SK-N-SH (cell line): Measurements from ENCODE around the gene HAVCR1. TPM values are rescaled to one million over a fixed set of nuclear protein-coding genes. Genes with fewer than 3 reads are reported as not detected.
"Not testable (repeated sequence)": the region's sequence is repeated elsewhere in the genome, so short reads cannot be mapped to it uniquely, and the experiment has no call there.

Experiments used
- CTCF ChIA-PET: fragments of 300-600, 350-600 bp; formaldehyde crosslinking; extraction: SDS; loops from one replicate; lab custom pipeline; 2021; lab: Yijun Ruan, JAX
- POLR2A ChIA-PET: fragments of 350-600 bp; sonication (Branson Sonifier 250); formaldehyde crosslinking; extraction: SDS; loops from one replicate; lab custom pipeline; 2020; ENCODE audit warnings: antibody characterized with exemption, inconsistent platforms; lab: Yijun Ruan, JAX
- DNase-seq: peaks from one replicate; pipeline ENCODE4 v3.0.0; 2012
- H2AFZ ChIP-seq: fragments of 200-600 bp; sonication (generic); 2 replicates; pipeline ENCODE4 v1.8.1; 2016; ENCODE audit warnings: antibody characterized with exemption, mild to moderate bottlenecking, low read depth
- H3F3A ChIP-seq: fragments of 200-600 bp; sonication (generic); replicated peaks from 2 replicates; pipeline ENCODE3; 2016; ENCODE audit warnings: antibody characterized with exemption, mild to moderate bottlenecking; ENCODE audit not compliant: insufficient read depth
- H3K27ac ChIP-seq, 2 experiments: fragments of 200-500 bp in 1 of 2; fragments of 200-600 bp in 1 of 2; sonication (Bioruptor generic) in 1 of 2; sonication (generic), shearing (Covaris generic) in 1 of 2; 2 replicates each; pipeline versions ENCODE4 v1.5.1 to v1.6.1; 2014 to 2016; ENCODE audit warnings: low read depth in 2 of 2, inconsistent platforms in 1 of 2, low read length in 1 of 2, mild to moderate bottlenecking in 1 of 2, mixed read lengths in 1 of 2
- H3K27me3 ChIP-seq: fragments of 200-600 bp; sonication (generic), shearing (Covaris generic); 2 replicates; pipeline ENCODE4 v1.6.1; 2016; ENCODE audit warnings: mixed run types; ENCODE audit not compliant: insufficient read depth
- H3K36me3 ChIP-seq, 2 experiments: fragments of 200-500 bp in 1 of 2; fragments of 200-600 bp in 1 of 2; sonication (Bioruptor generic) in 1 of 2; sonication (generic) in 1 of 2; replicated peaks in 1 of 2; 2 replicates each; pipeline versions ENCODE3 to v1.5.1; 2014 to 2016; ENCODE audit warnings: low read length in 1 of 2, mild to moderate bottlenecking in 1 of 2; ENCODE audit not compliant: insufficient read depth in 2 of 2, control insufficient read depth in 1 of 2
- H3K4me1 ChIP-seq, 2 experiments: fragments of 200-500 bp in 1 of 2; fragments of 200-600 bp in 1 of 2; sonication (Bioruptor generic) in 1 of 2; sonication (generic), shearing (Covaris generic) in 1 of 2; 2 replicates each; pipeline versions ENCODE4 v1.5.1 to v1.6.1; 2014 to 2016; ENCODE audit warnings: low read depth in 1 of 2, low read length in 1 of 2, mixed run types in 1 of 2; ENCODE audit not compliant: insufficient read depth in 2 of 2, control insufficient read depth in 1 of 2
- H3K4me2 ChIP-seq: fragments of 200-600 bp; sonication (generic), shearing (Covaris generic); 2 replicates; pipeline ENCODE4 v1.6.1; 2017; ENCODE audit warnings: mixed run types
- H3K4me3 ChIP-seq, 2 experiments: fragments of 200-500 bp in 1 of 2; fragments of 200-600 bp in 1 of 2; sonication (Bioruptor generic) in 1 of 2; sonication (generic), shearing (Covaris generic) in 1 of 2; 2 replicates each; pipeline versions ENCODE4 v1.5.1 to v1.8.1; 2014 to 2016; ENCODE audit warnings: low read depth in 2 of 2, inconsistent platforms in 1 of 2, low read length in 1 of 2, mild to moderate bottlenecking in 1 of 2, mixed read lengths in 1 of 2, moderate library complexity in 1 of 2
- H3K79me2 ChIP-seq: fragments of 200-600 bp; sonication (generic); 2 replicates; pipeline ENCODE4 v1.8.1; 2017; ENCODE audit warnings: mild to moderate bottlenecking; ENCODE audit not compliant: insufficient read depth
- H3K9ac ChIP-seq: fragments of 200-600 bp; sonication (generic); 2 replicates; pipeline ENCODE4 v1.6.1; 2017; ENCODE audit warnings: mixed run types
- H3K9me2 ChIP-seq: fragments of 200-600 bp; sonication (generic); 2 replicates; pipeline ENCODE4 v1.6.1; 2017; ENCODE audit warnings: mixed run types
- H3K9me3 ChIP-seq: fragments of 200-600 bp; sonication (generic); 2 replicates; pipeline ENCODE4 v1.6.1; 2017; ENCODE audit warnings: mixed run types, mild to moderate bottlenecking, moderate library complexity
- H4K20me1 ChIP-seq: fragments of 200-600 bp; sonication (generic); 2 replicates; pipeline ENCODE4 v1.6.1; 2017; ENCODE audit warnings: mild to moderate bottlenecking, mixed run types; ENCODE audit not compliant: insufficient read depth
- JUND ChIP-seq: IDR thresholded peaks from 2 replicates; pipeline ENCODE4 v1.4.0; 2012
- NFIC ChIP-seq: IDR thresholded peaks from 2 replicates; pipeline ENCODE4 v1.4.0; 2012; ENCODE audit warnings: borderline replicate concordance
- POLR2AphosphoS5 ChIP-seq: IDR thresholded peaks from 2 replicates; pipeline ENCODE4 v1.6.1; 2012; ENCODE audit warnings: low read depth, low read length
- RAD21 ChIP-seq: IDR thresholded peaks from 2 replicates; pipeline ENCODE4 v1.6.1; 2012; ENCODE audit warnings: mild to moderate bottlenecking, low read length
- RFX5 ChIP-seq: IDR thresholded peaks from 2 replicates; pipeline ENCODE4 v1.6.1; 2012; ENCODE audit warnings: mild to moderate bottlenecking, improper control_type of control experiment, low read length
- TCF12 ChIP-seq: IDR thresholded peaks from 2 replicates; pipeline ENCODE4 v1.4.0; 2012
- TEAD4 ChIP-seq: IDR thresholded peaks from 2 replicates; pipeline ENCODE4 v1.4.0; 2012; ENCODE audit warnings: mild to moderate bottlenecking, borderline replicate concordance; ENCODE audit not compliant: insufficient read depth
- USF2 ChIP-seq: fragments of 150-350 bp; IDR thresholded peaks from 2 replicates; pipeline ENCODE4 v1.6.1; 2017; ENCODE audit warnings: antibody characterized with exemption, low read length, low read depth, borderline replicate concordance
- WGBS: methylation state at CpG from one replicate; pipeline ENCODE4 v1.1.6; 2017; ENCODE audit warnings: low lambda C conversion rate; 5-methylcytosine and 5-hydroxymethylcytosine counted together
- polyA plus RNA-seq, 3 experiments: library from polyadenylated mRNA; depleted of rRNA; stranded (reverse); fragments of >200 nt; gene quantifications; 2 replicates each; pipeline ENCODE4 v1.2.3, GENCODE V29; 2012
- TF ChIP-seq, protein P1 (sequence below): IDR thresholded peaks from 2 replicates; pipeline ENCODE4 v1.4.0; 2012; ENCODE audit warnings: low read depth, borderline replicate concordance
- TF ChIP-seq, protein P2 (sequence below): IDR thresholded peaks from 2 replicates; pipeline ENCODE4 v1.6.1; 2012; ENCODE audit warnings: mild to moderate bottlenecking, low read depth, low read length, moderate library complexity

The HAVCR1 gene
- polyA plus RNA-seq, 1 of the 3 experiments (the other 2 are of a cell fraction): not detected

GRCh38 chr5:157059891-157060290 is 975 bp upstream of the HAVCR1 start:
- Histone ChIP-seq H3K79me2 (no peaks in the 10 kb centered on the region), H3K4me2 (no peak overlapping the region), H2AFZ (no peak overlapping the region), H3K9ac (no peak overlapping the region), H3K9me2 (no peaks in the 10 kb centered on the region), H3K4me3 (no peak overlapping the region), H3K9me3 (no peaks in the 10 kb centered on the region), H3K27me3 (no peaks in the 10 kb centered on the region), H4K20me1 (no peaks in the 10 kb centered on the region), H3K36me3 (no peaks in the 10 kb centered on the region), H3K4me1 (no peaks in the 10 kb centered on the region), H3K27ac (no peak overlapping the region), H3F3A (no peaks in the 10 kb centered on the region)
- no peak for DNase-seq
- WGBS: 28% methylated on average over 3 of the region's 3 CpGs
- ChIA-PET CTCF (no interaction called here), POLR2A (no interaction called here)
- TF ChIP-seq POLR2AphosphoS5 (no peak), RAD21 (no peak)

GRCh38 chr5:157057459-157058370 is 1.2 kb downstream of the HAVCR1 start:
- Histone ChIP-seq H3K4me3 (no peak overlapping the region), H3K9me3 (no peaks in the 10 kb centered on the region), H3K27ac (no peak overlapping the region), H3K79me2 (no peaks in the 10 kb centered on the region), H2AFZ (no peak overlapping the region), H3K9ac (no peak overlapping the region), H3K27me3 (no peaks in the 10 kb centered on the region), H3F3A (no peaks in the 10 kb centered on the region), H3K9me2 (no peaks in the 10 kb centered on the region), H4K20me1 (no peaks in the 10 kb centered on the region), H3K4me1 (no peaks in the 10 kb centered on the region), H3K4me2 (no peak overlapping the region), H3K36me3 (no peaks in the 10 kb centered on the region)
- TF ChIP-seq RAD21 (no peak), RFX5 (no peak), TEAD4 (no peak), JUND (no peak), POLR2AphosphoS5 (no peak), USF2 (no peak), TCF12 (no peak), NFIC (no peak)
- TF ChIP-seq, protein P1, sequence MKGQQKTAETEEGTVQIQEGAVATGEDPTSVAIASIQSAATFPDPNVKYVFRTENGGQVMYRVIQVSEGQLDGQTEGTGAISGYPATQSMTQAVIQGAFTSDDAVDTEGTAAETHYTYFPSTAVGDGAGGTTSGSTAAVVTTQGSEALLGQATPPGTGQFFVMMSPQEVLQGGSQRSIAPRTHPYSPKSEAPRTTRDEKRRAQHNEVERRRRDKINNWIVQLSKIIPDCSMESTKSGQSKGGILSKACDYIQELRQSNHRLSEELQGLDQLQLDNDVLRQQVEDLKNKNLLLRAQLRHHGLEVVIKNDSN: no peak
- TF ChIP-seq, protein P2, sequence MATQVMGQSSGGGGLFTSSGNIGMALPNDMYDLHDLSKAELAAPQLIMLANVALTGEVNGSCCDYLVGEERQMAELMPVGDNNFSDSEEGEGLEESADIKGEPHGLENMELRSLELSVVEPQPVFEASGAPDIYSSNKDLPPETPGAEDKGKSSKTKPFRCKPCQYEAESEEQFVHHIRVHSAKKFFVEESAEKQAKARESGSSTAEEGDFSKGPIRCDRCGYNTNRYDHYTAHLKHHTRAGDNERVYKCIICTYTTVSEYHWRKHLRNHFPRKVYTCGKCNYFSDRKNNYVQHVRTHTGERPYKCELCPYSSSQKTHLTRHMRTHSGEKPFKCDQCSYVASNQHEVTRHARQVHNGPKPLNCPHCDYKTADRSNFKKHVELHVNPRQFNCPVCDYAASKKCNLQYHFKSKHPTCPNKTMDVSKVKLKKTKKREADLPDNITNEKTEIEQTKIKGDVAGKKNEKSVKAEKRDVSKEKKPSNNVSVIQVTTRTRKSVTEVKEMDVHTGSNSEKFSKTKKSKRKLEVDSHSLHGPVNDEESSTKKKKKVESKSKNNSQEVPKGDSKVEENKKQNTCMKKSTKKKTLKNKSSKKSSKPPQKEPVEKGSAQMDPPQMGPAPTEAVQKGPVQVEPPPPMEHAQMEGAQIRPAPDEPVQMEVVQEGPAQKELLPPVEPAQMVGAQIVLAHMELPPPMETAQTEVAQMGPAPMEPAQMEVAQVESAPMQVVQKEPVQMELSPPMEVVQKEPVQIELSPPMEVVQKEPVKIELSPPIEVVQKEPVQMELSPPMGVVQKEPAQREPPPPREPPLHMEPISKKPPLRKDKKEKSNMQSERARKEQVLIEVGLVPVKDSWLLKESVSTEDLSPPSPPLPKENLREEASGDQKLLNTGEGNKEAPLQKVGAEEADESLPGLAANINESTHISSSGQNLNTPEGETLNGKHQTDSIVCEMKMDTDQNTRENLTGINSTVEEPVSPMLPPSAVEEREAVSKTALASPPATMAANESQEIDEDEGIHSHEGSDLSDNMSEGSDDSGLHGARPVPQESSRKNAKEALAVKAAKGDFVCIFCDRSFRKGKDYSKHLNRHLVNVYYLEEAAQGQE: no peak
- CTCF ChIA-PET: no interaction called here
- POLR2A ChIA-PET: no interaction called here
- no peak for DNase-seq
- WGBS: 38% methylated on average over 11 of the region's 11 CpGs

GRCh38 chr5:157056848-157057247 is 2.1 kb downstream of the HAVCR1 start:
- POLR2A ChIA-PET, H3K79me2 ChIP-seq, H3K9ac ChIP-seq, H3K9me2 ChIP-seq, H3K27ac ChIP-seq, H3K4me2 ChIP-seq, H3K36me3 ChIP-seq, H3F3A ChIP-seq, H3K4me3 ChIP-seq, DNase-seq, H4K20me1 ChIP-seq, H3K4me1 ChIP-seq, H2AFZ ChIP-seq, CTCF ChIA-PET, H3K9me3 ChIP-seq, H3K27me3 ChIP-seq: not testable (repeated sequence)
- WGBS: 56% methylated on average over 6 of the region's 6 CpGs
